ENCODE data around the gene KANSL1.

DNA sequence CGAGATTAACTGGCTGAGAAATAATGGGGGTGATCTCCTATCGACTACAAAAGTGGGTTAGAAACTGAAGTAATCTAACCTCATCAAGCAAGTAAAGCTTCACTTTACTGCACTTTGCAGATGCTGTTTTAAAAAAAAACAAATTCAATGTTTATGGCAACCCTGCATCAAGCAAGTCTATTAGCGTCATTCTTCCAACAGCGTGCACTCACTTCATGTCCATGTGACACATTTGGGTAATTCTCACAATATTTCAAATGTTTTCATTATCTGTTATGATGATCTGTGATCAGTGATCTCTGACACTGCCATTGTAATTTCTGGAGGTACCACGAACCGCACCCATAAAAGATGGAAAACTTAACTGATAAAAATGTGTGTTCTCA is 70.8 kb downstream of the KANSL1 start:
- TF ChIP-seq CTCF (IDR thresholded peaks at IDR 0.05) (no peak), POLR2A (IDR thresholded peaks at IDR 0.05) (no peak)
